ENCODE results near the gene TMEM63C.

Gene TMEM63C

DNA sequence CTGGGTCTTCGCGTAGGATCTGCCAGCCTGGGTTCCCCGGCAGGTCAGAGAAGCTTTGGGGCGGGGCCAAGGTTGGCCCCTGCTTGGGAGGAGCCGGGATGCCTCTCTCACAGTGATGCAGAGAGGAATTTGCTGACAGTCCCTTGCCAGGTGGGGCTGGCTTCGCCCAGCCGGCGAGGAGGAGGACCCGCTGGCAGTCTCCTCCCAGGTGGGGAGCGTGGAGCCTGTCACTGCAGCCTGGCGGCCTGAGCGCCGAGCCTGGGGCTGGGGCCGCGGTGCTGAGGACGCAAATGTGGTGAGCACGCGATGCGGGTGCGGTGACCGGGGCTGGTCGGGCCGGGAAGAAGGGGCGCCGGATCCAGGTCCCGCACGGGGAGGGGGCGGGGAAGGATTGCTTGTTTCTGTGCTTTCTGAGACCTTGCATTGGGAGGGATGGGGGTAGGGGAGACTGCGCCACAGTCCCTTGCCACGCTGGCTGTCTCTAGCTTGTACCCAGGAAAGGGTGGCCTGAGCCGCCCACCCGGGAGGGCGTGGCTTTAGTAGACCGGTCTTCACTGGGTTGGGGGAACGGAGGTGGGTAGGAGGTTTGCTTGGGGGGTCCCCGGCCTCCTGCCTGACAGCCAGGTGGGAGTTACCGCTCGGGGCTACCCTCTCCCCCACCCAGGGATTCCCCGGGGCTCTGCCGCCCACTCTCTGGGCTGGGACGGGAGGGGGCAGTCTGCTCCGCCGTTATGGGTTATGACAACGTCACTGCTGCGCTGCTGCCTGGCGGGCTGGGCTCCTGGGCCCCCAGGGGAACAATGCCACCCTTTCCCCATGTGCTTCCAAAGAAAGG lies at the start of gene TMEM63C:
TSS of gene TMEM63C (plus strand) at position 196 of the 835 bp plus-strand sequence. CDS start 37,016 bp downstream, outside the sequence.
- peak; percentile 84 to 96 for DNase-seq

- DNase-seq, result no peak
Measured at GRCh38 chr14:77131871-77132486, 49.6 kb upstream of the TMEM63C start.

DNA sequence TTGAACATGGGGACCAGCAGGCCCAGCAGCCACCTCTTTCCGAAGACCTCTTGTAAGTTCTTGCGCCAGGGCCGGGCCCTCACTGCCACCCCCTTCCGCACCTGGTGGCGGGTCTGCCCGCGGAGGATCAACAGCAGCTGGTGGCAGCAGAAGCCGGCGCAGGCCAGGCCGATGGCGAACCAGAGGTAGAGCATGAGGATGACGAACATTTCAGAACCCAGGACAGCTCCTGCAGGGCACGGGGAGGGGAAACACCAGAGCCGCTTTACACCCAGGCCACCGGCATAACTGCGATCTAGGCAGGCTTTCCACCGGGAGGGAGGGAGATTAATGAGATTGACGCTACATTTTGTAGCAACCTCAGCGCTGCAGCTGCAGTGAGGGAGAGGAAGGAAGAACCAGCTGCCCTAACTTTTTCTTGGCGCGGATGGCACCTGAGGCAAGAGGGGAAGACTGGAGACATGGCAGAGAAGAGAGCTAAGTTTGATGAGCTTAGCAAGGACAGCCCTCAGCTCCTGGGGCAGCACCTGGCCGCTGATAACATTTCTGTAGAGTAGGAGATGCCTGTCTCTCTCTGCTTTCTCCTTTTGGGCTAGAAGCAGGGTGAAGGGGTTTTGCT lies 47.8 kb upstream of the TMEM63C start:
- no peak for DNase-seq

DNA sequence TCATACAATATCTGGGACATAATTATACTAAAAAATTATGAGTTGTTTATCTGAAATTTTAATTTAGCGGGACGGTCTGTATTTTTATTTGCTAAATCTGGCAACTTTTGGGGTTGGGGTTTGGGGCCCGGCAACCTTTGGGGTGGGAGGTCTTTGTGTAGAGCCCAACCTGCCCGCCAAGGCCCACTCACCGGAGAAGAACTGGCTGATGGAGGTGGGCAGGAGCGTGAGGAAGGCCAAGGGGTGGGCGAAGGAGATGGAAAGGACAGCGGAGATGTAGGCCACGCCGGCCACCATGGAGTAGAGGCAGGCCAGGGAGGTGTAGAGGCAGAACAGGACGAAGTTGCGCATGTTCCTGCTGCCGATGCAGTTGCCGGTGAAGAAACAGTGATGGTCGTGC lies 42.6 kb upstream of the TMEM63C start:
- no peak for DNase-seq

DNA sequence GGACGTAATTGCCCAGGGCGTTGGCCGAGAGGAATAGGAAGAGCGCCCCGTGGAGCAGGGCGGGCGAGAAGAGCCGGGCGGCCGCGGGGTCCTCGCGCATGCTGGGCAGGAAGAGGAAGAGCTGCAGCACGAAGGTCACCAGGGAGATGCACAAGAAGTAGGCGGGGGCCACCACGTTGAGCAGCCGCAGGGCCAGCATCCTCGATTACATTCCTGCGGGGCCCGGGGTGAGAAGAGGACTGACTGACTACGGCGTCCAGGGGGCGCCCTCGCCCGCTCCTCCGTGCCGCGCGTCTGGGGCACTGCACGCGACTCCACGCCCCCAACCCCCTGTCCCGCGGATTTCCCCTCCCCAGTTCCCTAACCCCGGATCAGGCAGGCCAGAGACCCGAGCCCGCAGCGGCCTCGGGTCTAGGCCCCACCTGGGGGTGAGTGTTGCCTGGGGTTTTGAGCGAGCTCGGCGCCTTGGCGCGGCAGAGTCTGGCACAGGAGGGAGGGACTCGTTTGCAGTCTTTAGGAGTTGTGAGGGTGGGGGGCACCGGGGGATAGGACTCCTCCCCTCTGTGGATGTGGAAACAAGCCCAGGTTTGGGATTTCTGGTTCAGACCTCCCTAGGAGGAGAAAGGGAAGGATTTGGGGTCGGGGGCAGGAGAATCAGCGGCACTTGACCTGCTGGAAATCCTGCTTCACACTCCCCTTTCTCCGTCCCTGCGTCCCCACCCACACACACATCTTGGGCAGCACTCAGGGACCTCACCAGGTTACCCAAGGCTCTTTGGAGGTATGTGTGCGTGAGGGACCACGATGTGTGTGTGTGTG lies 41.8 kb upstream of the TMEM63C start:
- peak; percentile 30 to 54 for DNase-seq

- DNase-seq, result peak in 1 of 2 experiments; percentile 33
Measured at GRCh38 chr14:77140359-77141213, 41.0 kb upstream of the TMEM63C start.

DNA sequence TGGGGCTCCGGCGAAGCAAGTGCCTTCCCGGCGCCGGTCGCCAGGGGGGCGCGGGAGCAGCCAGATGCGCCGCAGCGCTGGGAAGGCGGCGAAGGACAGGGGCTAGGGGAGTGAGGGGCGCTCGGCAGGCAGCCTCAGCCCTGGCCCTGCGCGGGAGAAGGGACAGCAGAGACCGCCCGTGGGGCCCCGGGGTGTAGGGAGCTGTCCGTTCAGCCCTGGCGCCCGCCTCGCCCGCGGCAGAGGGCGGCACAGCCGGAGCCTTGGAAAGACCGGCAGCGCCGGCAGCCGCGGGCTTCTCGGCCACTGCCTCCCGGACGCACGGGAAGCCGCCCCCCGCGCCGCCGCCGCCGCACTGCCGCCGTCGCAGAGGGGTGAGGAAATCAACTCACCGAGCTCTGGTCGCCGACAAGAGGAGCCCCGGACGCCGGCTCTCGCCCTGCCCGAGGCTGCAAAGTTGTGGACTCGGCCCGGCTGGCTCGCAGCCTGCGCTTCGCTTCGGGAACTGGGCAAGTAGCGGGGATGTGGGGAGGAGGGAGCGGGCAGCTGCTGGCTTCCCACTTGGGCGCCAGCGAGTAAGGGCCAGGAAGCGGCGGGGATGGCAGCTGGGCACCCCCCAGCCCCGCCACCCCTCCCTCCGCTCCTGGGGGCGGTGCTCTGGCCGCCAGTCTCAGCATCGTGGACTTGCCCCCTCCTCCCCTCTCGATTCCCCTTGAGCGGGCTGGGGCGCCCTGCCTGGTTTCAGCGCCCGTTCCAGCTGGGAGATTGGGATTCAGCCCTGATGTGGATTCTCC lies 40.2 kb upstream of the TMEM63C start, which contains the start of gene ZDHHC22:
TSS of gene ZDHHC22 (minus strand) at position 578 of the 791 bp plus-strand sequence. CDS start 2,053 bp downstream, outside the sequence.
- DNase-seq, result peak; percentile 62 to 85

DNA sequence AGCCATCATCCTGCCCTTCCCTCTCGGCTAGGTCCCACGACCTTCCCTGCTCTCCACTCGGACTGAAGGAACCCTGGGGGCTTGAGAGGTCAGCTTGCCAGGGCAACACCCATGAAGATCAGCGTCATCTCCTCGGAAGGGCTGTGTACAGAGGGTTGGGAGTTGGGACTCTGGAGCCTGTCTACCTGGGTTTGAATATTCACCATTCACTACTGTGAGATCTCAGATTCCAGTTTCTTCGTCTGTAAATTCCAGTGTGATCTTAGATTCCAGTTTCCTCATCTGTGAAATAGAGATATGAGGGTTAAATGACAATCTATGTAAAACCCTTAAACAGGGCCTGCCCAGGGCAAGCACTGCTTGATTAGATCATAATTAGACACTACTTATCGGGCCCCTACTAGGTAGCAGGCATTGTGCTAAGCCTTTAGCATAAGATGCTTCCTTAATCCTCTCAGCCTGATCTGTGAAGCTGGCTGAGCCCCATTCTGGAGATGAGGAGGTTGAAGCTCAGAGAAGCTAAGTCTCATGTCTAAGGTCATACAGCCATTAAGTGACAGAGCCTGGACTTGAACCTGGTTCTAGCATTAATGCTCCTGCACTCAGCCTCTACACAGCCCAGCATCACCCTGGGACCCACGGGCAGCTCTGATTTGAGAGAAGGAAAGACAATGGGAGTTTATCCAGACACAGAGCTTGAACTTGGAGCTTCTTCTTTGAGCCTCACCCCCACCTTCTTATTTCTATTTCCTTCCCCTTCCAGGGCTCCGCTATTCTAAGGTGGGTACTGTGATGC lies 39.4 kb upstream of the TMEM63C start:
- no peak for DNase-seq

- DNase-seq, result peak in 1 of 2 experiments; percentile 22
Measured at GRCh38 chr14:77143071-77143470, 38.5 kb upstream of the TMEM63C start.

- DNase-seq, result no peak
Measured at GRCh38 chr14:77144412-77145115, 37.0 kb upstream of the TMEM63C start.

DNA sequence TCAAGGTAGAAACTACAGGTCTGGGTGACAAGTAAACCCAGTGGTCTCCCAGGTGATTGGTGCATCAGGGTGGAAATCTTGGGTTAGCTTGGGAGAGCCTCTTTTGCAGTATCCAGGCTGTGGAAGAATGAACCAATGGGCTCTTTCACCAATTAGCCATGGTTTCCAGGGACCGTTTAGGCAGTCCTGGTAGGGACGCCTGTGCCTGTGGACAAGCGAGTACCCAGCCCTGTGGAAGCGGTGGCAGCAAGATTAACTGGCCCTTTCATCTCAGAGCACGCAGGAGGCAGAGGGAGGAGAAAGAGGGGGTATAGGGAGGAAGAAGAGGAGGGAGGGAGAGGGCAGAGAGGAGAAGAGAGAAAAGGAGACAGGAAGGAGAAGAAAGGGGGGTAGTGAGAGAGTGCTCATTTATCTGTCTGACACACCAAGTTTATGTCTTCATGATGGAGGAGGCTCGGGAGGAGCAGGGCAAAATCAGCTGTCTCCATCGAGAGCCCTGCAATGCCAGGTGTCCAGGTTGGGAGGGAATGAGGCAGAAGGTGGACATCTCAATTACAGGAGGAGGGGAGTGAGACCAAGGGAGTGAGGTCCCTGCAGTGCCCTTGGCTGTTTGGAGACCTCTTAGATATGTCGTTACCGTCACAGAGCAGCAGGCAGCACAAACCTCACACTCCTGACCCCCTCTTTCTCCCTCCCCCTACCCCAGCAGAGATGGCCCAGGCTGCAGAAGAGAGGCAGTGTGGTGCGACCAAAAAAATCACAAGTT lies 35.4 kb upstream of the TMEM63C start:
- no peak for DNase-seq

DNA sequence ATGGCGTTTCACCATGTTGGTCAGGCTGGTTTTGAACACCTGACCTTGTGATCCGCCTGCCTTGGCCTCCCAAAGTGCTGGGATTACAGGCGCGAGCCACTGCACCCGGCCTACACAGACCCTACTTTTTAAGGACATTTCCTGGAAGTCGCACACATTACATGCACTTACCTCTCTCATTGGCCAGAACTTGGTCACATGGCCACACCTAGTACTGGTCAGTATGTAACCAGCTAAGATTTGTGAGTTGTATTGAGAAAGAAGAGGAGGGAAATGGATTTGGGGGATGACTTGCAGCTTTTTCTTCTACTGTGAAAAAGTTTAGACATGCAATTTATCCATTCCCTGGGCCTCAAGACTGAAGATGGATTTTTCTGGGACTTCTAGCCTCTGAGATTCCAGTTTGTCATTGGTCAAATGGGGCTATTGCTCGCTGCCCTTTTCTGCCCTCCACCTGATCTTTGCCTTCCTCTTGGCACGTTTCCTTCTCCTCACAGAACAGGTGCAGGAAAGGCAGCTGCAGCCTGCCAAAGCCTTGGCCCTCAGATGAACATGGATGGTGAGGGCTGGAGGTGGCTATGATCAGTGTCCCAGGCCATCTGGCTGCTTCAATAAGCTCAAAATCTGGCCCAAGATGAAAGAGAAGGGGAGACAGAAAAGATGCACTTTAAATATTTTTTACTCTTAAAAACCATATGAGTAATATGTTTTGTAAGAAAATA lies 32.9 kb upstream of the TMEM63C start:
- DNase-seq, result no peak

GRCh38 chr14:77151245-77151644 lies 30.4 kb upstream of the TMEM63C start:
- peak; percentile 27 to 55 for DNase-seq

DNA sequence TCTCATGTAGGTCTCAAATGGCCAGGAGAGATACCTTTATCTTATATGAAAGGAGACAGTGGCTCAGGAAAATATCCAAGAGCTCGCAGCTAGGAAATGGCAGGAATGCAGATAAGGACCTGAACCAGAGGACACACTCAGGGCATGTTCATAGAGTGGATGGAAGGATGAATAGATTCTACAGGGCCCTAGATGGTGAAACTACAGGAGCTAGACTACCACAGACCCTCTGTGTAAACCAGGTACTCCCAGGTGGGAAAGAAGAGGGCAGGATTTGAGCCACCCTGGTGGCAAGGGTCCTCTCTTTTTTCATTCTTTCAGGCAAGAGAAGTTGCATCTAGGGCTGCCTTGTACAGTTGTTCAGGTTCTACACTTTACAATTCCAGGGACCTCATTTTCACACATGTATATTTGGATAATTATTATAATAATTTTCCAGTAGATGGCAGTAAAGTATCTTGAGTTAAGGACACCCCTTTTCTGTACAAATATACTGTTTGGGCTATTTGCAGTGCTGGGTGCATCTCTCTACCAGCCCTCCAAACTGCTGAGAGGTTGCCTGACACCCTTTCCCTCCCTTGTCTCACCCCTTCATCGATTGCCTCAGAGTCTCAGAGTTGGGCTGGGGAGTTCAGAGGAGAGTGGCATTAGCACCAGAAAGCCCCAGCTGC lies 29.5 kb upstream of the TMEM63C start:
- DNase-seq, result peak in 1 of 2 experiments; percentile 59

GRCh38 chr14:77153802-77154201 lies 27.8 kb upstream of the TMEM63C start:
- no peak for DNase-seq

DNA sequence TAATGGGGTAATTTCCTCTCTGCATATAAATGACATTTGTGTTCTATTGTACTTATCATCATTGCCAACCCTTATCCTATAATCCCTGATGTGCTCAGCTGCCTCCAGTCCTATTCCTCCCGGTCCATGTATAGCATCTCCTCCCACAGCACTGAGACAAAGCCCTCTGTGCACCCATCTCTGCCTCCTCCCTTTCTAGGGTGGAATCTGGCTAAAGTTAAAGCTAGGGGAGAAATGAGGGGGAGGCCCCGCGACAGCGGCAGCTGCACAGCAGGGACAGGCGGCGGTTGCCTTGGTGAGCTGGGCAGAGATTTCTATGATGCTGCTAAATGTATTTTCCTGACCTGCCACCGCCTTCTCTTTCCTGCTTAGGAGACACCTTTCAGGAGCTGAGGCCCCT lies 27.2 kb upstream of the TMEM63C start:
- no peak for DNase-seq

DNA sequence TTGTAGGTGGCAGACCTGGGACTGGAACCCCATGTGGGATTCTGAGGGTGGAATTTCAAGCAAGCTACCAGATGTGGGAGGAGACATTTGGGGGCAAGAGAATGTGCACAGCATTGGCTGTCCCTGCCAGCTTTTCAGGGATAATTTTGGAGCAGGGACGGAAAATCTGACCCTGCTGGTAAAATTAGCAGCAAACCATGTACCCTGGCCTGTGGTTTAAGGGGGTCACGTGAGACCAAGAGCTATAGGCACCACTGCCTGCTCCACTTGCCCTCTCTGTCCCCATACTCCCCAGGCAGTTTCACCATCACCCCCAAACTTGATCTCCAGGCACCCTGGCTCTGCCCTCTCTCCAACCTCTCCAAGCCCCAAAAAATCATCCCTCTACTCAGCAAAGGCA lies 26.5 kb upstream of the TMEM63C start:
- DNase-seq, result no peak
